GM12878 (cell line): ENCODE results near the gene LAMB4. TPM values are rescaled to one million over a fixed set of nuclear protein-coding genes. Genes with fewer than 3 reads are reported as not detected.

ENCODE experiments used
- ATAC-seq: fragments of 200-7000 bp; cut with Tn5 transposase; 3 replicates; pipeline ENCODE4 v1.9.1; 2020; ENCODE audit warnings: mild to moderate bottlenecking, moderate library complexity
- BruUV-seq: library from RNA; stranded (reverse); fragments of 400-500 nt; replicated peaks from 2 replicates; lab custom pipeline; 2021; lab: Mats Ljungman, UMichigan
- CTCF ChIA-PET: fragments of 300-600 bp; sonication (Branson Sonifier 250); formaldehyde crosslinking; extraction: SDS; loops from one replicate; lab custom pipeline; 2021; ENCODE audit warnings: inconsistent platforms; lab: Yijun Ruan, JAX
- POLR2A ChIA-PET: fragments of 350-600 bp; formaldehyde crosslinking; extraction: SDS; loops from one replicate; lab custom pipeline; 2021; ENCODE audit warnings: inconsistent platforms; lab: Charles Lee
- RAD21 ChIA-PET: fragments of 300-600 bp; sonication (Branson Sonifier 250); formaldehyde crosslinking; loops from one replicate; lab custom pipeline; 2023; ENCODE audit warnings: antibody characterized with exemption; ENCODE audit not compliant: unreplicated experiment; lab: Charles Lee
- SMC1A ChIA-PET: fragments of 300-600 bp; sonication (Branson Sonifier 250); formaldehyde crosslinking; loops from one replicate; lab custom pipeline; 2023; ENCODE audit not compliant: unreplicated experiment, uncharacterized antibody; lab: Charles Lee
- DNase-seq: peaks from one replicate; pipeline ENCODE4 v3.0.0-alpha.2; 2011; ENCODE audit warnings: low read depth, low spot score
- FAIRE-seq: peaks from 3 replicates; lab custom pipeline; 2011; peaks lifted over from hg19 to GRCh38; lab: Jason Lieb, UNC
- H2AFZ ChIP-seq: 2 replicates; pipeline ENCODE4 v1.6.0; 2011; ENCODE audit warnings: low read depth, low read length, control low read depth; ENCODE audit not compliant: control insufficient read depth
- H3K27ac ChIP-seq: 2 replicates; pipeline ENCODE4 v1.5.1; 2011; ENCODE audit warnings: control low read depth; ENCODE audit not compliant: control insufficient read depth, insufficient read depth
- H3K27me3 ChIP-seq, 2 experiments: replicated peaks in 1 of 2; 2 replicates each; pipeline versions ENCODE4 v1.6.0 to v1.6.1; 2011; ENCODE audit warnings: low read length in 1 of 2; ENCODE audit not compliant: control insufficient read depth in 2 of 2, insufficient read depth in 2 of 2
- H3K36me3 ChIP-seq, 2 experiments: 2 replicates each; pipeline ENCODE4 v1.5.1; 2011; ENCODE audit warnings: low read length in 1 of 2; ENCODE audit not compliant: control insufficient read depth in 2 of 2, insufficient read depth in 2 of 2
- H3K4me1 ChIP-seq: 2 replicates; pipeline ENCODE4 v1.6.1; 2011; ENCODE audit warnings: mild to moderate bottlenecking, low read length, moderate library complexity, mixed read lengths; ENCODE audit not compliant: control insufficient read depth, insufficient read depth
- H3K4me2 ChIP-seq: 2 replicates; pipeline ENCODE4 v1.6.0; 2011; ENCODE audit warnings: control low read depth; ENCODE audit not compliant: control insufficient read depth, insufficient read depth
- H3K4me3 ChIP-seq: fragments of 200-600 bp; sonication (generic); 2 replicates; pipeline ENCODE4 v1.5.1; 2016
- H3K79me2 ChIP-seq: 2 replicates; pipeline ENCODE4 v1.6.0; 2011; ENCODE audit warnings: low read length; ENCODE audit not compliant: control insufficient read depth, insufficient read depth
- H3K9ac ChIP-seq: 2 replicates; pipeline ENCODE4 v1.8.0; 2011; ENCODE audit warnings: low read length, control low read depth, mixed read lengths; ENCODE audit not compliant: control insufficient read depth, insufficient read depth
- H3K9me3 ChIP-seq: replicated peaks from 3 replicates; pipeline ENCODE4 v1.5.1; 2011; ENCODE audit warnings: mild to moderate bottlenecking, low read length; ENCODE audit not compliant: control insufficient read depth, insufficient read depth
- H4K20me1 ChIP-seq: 2 replicates; pipeline ENCODE4 v1.6.0; 2011; ENCODE audit not compliant: control insufficient read depth, insufficient read depth
- ATF3 ChIP-seq: IDR thresholded peaks from 2 replicates; pipeline ENCODE4 v1.6.1; 2011; ENCODE audit warnings: low read depth, mild to moderate bottlenecking, low read length, moderate library complexity, borderline replicate concordance; ENCODE audit errors: extremely low read depth
- BHLHE40 ChIP-seq, 2 experiments: fragments of 450-650 bp in 1 of 2; IDR thresholded peaks; 2 replicates each; pipeline ENCODE4 v1.6.1; 2011 to 2017; ENCODE audit warnings: low read depth in 2 of 2, borderline replicate concordance in 1 of 2, improper control_type of control experiment in 1 of 2, low read length in 1 of 2, mild to moderate bottlenecking in 1 of 2
- CHD2 ChIP-seq: IDR thresholded peaks from 2 replicates; pipeline ENCODE4 v1.6.1; 2011; ENCODE audit warnings: low read depth, low read length, improper control_type of control experiment, borderline replicate concordance
- CREB1 ChIP-seq: IDR thresholded peaks from 2 replicates; pipeline ENCODE4 v1.6.1; 2012; ENCODE audit warnings: low read depth, mild to moderate bottlenecking, inconsistent platforms
- CREM ChIP-seq: IDR thresholded peaks from 2 replicates; pipeline ENCODE4 v1.6.1; 2014; ENCODE audit warnings: antibody characterized with exemption, low read depth
- EZH2 ChIP-seq: IDR thresholded peaks from 2 replicates; pipeline ENCODE4 v1.6.1; 2012; ENCODE audit warnings: low read depth, mild to moderate bottlenecking, control low read depth, inconsistent platforms, low read length, borderline replicate concordance; ENCODE audit not compliant: control insufficient read depth
- IKZF2 ChIP-seq, 2 experiments: fragments of 450-650 bp; IDR thresholded peaks; 2 replicates each; pipeline ENCODE4 v1.6.1; 2017; ENCODE audit warnings: mild to moderate bottlenecking in 2 of 2, moderate library complexity in 2 of 2
- KAT2A ChIP-seq: conservative IDR thresholded peaks from 2 replicates; pipeline ENCODE4 v1.6.1; 2011; ENCODE audit warnings: low read depth, low read length; ENCODE audit not compliant: control insufficient read depth
- POLR2AphosphoS5 ChIP-seq: IDR thresholded peaks from 2 replicates; pipeline ENCODE4 v1.6.1; 2011; ENCODE audit warnings: mild to moderate bottlenecking, low read length, inconsistent platforms
- RUNX3 ChIP-seq: IDR thresholded peaks from 2 replicates; pipeline ENCODE4 v1.6.1; 2012; ENCODE audit warnings: low read length, inconsistent platforms
- SIX5 ChIP-seq: IDR thresholded peaks from 2 replicates; pipeline ENCODE4 v1.6.1; 2011; ENCODE audit warnings: mild to moderate bottlenecking, low read depth, low read length, moderate library complexity; ENCODE audit not compliant: severe bottlenecking
- STAT3 ChIP-seq: IDR thresholded peaks from 2 replicates; pipeline ENCODE4 v1.6.1; 2011; ENCODE audit warnings: low read depth, low read length, improper control_type of control experiment
- YY1 ChIP-seq: IDR thresholded peaks from 2 replicates; pipeline ENCODE4 v1.6.1; 2011; ENCODE audit warnings: low read depth, mild to moderate bottlenecking, low read length
- ZBTB4 ChIP-seq: fragments of 450-650 bp; formaldehyde crosslinking; IDR thresholded peaks from 2 replicates; pipeline ENCODE4 v1.4.0; 2022; ENCODE audit warnings: mild to moderate bottlenecking, moderate library complexity
- WGBS: methylation state at CpG from one replicate; pipeline ENCODE4 v1.1.6; 2016; ENCODE audit warnings: low lambda C conversion rate; ENCODE audit not compliant: insufficient replicate concordance, insufficient coverage; ENCODE audit errors: missing lambda C conversion rate; 5-methylcytosine and 5-hydroxymethylcytosine counted together
- in situ Hi-C: fragments of 300-500 bp; cut with MboI; formaldehyde crosslinking; loops from 9 replicates; pipeline ENCODE4 v1.14.3; 2018; ENCODE audit warnings: mixed read lengths
- intact Hi-C: fragments of 100-400 bp; cut with micrococcal nuclease; formaldehyde crosslinking; loops from one replicate; pipeline ENCODE4 v1.14.2; 2022; ENCODE audit not compliant: unreplicated experiment
- polyA plus RNA-seq, 11 experiments: library from polyadenylated mRNA; depleted of rRNA in 4 of 11; unstranded in 6 of 11; stranded (reverse) in 5 of 11; fragments of >200 nt; fragmentation: Nextera tagmentation in 4 of 11; fragmentation: Illumina TruSeq in 1 of 11; extraction: Ambion mirVana in 4 of 11; extraction: Trizol in 1 of 11; gene quantifications; 1 replicate in 1 of 11; 2 replicates in 10 of 11; pipeline versions ENCODE4 v1.2.1 to v1.2.3, GENCODE V29; 2011 to 2016; ENCODE audit warnings: inconsistent platforms in 2 of 11, missing spikeins in 2 of 11, low read depth in 1 of 11
- total RNA-seq, 4 experiments: library from RNA; depleted of rRNA in 3 of 4; stranded (reverse); fragments of >200 nt in 3 of 4; fragmentation: Illumina TruSeq in 1 of 4; extraction: Trizol in 1 of 4; gene quantifications; 2 replicates each; pipeline versions ENCODE4 v1.2.1 to v1.2.3, GENCODE V29; 2013 to 2021
- TF ChIP-seq, protein P1 (sequence below): IDR thresholded peaks from 2 replicates; pipeline ENCODE4 v1.6.1; 2011; ENCODE audit warnings: low read depth, low read length, improper control_type of control experiment, borderline replicate concordance
- TF ChIP-seq, protein P2 (sequence below): fragments of 450-650 bp; IDR thresholded peaks from 2 replicates; pipeline ENCODE4 v1.6.1; 2018; ENCODE audit warnings: mild to moderate bottlenecking, low read depth, moderate library complexity; ENCODE audit not compliant: partially characterized antibody

The LAMB4 gene
- total and polyA plus RNA-seq, 10 of the 15 experiments (the other 5 are each of a cell fraction or from before 2014, with no cell fraction given): 0.04 to 0.06 TPM; not detected in 8

- no peaks in the 10 kb centered on the region for H3K79me2 ChIP-seq
- peaks cover 0 to 4% of the 10 kb centered on the region in 2 experiments; a peak in 1 of 4 replicates for H3K27me3 ChIP-seq
- no peak overlapping the region for H2AFZ ChIP-seq
- H3K9ac ChIP-seq: no peak overlapping the region
- H3K4me1 ChIP-seq: no peaks in the 10 kb centered on the region
- H4K20me1 ChIP-seq: no peaks in the 10 kb centered on the region
- H3K9me3 ChIP-seq: no peaks in the 10 kb centered on the region
- RAD21 ChIA-PET: interaction anchor here (0.7 to 1.5 kb wide), 4 partner anchors 18 to 42 kb away, joined by 3 to 4 read pairs (median 4); no protein-coding TSS in a partner anchor
- WGBS: 42% methylated on average over 5 of the region's 5 CpGs
- ATAC-seq: no peak
- CTCF ChIA-PET: interaction anchor here (0.7 to 3.8 kb wide), 5 partner anchors 11 to 43 kb away, joined by 3 to 24 read pairs (median 3); no protein-coding TSS in a partner anchor
- no peak for FAIRE-seq
- SMC1A ChIA-PET: interaction anchor here (1.1 to 1.4 kb wide), 3 partner anchors 25 to 36 kb away, joined by 3 to 8 read pairs (median 3); no protein-coding TSS in a partner anchor
- in situ Hi-C loops: loop anchor here (5.0 kb wide), 1 partner anchor 37 kb away; no protein-coding TSS in a partner anchor
- POLR2A ChIA-PET: no interaction called here
- H3K4me2 ChIP-seq: no peak overlapping the region
- BruUV-seq: no TSS peak
- intact Hi-C loops: loop anchor here (5.0 to 10.0 kb wide), 2 partner anchors 272 to 404 kb away; partner anchors contain the start of gene CBLL1
- no peak overlapping the region for H3K4me3 ChIP-seq
- no peak overlapping the region for H3K27ac ChIP-seq
- H3K36me3 ChIP-seq: no peaks in the 10 kb centered on the region
- no peak for DNase-seq
- TF ChIP-seq CREB1 (no peak), SIX5 (no peak), RUNX3 (no peak), KAT2A (no peak), CREM (no peak), CHD2 (no peak), YY1 (no peak), BHLHE40 (IDR thresholded peaks at IDR 0.05; ENCODE audit: borderline replicate concordance in 1 of 2, low read depth in 2 of 2, low read length in 1 of 2) (no peak), POLR2AphosphoS5 (no peak), STAT3 (no peak), ATF3 (no peak), EZH2 (no peak), ZBTB4 (CRISPR knock-in tag) (no peak), IKZF2 (IDR thresholded peaks at IDR 0.05) (no peak)
- TF ChIP-seq, protein P1, sequence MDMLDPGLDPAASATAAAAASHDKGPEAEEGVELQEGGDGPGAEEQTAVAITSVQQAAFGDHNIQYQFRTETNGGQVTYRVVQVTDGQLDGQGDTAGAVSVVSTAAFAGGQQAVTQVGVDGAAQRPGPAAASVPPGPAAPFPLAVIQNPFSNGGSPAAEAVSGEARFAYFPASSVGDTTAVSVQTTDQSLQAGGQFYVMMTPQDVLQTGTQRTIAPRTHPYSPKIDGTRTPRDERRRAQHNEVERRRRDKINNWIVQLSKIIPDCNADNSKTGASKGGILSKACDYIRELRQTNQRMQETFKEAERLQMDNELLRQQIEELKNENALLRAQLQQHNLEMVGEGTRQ: no peak
- TF ChIP-seq, protein P2, sequence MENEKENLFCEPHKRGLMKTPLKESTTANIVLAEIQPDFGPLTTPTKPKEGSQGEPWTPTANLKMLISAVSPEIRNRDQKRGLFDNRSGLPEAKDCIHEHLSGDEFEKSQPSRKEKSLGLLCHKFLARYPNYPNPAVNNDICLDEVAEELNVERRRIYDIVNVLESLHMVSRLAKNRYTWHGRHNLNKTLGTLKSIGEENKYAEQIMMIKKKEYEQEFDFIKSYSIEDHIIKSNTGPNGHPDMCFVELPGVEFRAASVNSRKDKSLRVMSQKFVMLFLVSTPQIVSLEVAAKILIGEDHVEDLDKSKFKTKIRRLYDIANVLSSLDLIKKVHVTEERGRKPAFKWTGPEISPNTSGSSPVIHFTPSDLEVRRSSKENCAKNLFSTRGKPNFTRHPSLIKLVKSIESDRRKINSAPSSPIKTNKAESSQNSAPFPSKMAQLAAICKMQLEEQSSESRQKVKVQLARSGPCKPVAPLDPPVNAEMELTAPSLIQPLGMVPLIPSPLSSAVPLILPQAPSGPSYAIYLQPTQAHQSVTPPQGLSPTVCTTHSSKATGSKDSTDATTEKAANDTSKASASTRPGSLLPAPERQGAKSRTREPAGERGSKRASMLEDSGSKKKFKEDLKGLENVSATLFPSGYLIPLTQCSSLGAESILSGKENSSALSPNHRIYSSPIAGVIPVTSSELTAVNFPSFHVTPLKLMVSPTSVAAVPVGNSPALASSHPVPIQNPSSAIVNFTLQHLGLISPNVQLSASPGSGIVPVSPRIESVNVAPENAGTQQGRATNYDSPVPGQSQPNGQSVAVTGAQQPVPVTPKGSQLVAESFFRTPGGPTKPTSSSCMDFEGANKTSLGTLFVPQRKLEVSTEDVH: no peak
These were observed 19.0 kb upstream of the LAMB4 start for GRCh38 chr7:108149119-108149518.
